NCI-H2081 (cell line): ENCODE measurements around the gene PXDN.
"Not testable (repeated sequence)": the region's sequence is repeated elsewhere in the genome, so short reads cannot be mapped to it uniquely, and the experiment has no call there.

Source experiments
- DNase-seq, 2 experiments: peaks; one replicate each; lab custom pipeline; 2025; lab: John Stamatoyannopoulos, UW

The PXDN gene

DNA sequence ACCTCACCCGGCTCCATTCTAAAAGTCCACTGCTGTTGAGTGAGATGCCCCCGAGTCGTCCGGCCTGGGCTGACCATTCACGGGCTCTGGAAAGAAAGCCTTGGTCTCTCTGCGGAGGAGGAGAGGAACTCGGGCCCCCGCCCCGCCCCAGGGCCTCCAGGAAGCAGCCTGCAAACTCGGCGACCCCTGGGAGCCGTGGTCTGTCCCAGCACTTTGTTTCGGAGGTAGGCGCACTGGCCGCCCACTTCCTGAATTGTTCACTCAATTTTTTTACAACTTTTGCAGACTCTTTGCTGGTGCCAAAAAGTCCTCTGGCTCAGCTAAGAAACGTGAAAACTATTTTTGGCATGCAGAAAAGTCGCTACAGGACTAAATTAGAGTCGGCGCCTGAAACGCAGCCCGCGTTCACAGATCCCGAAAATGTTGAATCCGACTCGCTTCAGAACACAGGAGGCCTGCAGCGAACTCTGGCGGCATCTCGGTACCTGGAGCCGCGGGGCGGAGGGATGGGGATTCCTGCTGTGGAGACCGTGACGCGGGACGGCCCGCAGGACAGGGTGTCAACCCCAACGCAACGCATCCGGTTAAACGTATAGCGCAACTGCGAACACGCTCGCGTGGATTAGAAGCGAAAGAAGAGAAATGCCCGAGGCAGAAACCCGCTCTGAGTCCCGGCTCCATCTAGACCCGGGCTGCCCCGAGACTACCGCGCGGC, 1.5 kb downstream of the PXDN start:
- DNase-seq = peak; percentile 76 to 80

DNA sequence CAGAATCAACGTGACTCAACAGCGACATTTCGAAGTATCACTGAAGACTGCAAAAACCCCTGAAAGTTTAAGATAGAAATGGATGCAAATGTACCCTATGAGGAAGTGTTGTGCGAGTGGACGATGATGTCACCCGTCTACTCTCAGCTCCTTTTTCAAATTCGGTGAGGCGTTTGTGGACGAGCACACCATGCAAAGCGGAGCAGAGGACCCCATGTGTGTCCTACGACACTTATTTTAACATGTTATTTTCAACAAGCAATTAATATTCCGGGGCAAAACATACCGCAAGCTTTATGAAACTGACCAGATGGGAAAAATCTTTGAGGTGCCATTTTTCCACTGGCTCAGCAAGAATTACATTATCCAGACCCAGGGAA, 2.0 kb downstream of the PXDN start:
- no peak for DNase-seq

DNA sequence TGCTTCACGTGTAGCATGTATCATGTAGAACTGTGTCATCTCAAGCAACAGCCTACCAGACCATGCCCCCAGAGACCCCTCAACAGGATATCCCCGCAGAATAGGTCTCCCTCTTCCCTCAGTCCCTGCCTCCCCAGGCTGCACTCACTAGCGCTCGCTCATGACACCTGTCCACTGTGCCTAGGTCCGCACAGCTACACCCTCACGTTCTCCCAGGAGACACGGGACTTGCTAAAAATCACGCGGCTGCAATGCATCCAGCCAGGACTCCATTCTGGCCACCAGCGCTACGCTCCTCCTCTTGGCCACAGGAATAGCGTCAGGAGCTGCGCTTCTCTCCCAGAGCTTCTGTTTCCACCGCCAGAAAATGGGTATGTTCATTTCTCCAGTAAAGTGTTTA, 2.5 kb downstream of the PXDN start:
- no peak for DNase-seq

DNA sequence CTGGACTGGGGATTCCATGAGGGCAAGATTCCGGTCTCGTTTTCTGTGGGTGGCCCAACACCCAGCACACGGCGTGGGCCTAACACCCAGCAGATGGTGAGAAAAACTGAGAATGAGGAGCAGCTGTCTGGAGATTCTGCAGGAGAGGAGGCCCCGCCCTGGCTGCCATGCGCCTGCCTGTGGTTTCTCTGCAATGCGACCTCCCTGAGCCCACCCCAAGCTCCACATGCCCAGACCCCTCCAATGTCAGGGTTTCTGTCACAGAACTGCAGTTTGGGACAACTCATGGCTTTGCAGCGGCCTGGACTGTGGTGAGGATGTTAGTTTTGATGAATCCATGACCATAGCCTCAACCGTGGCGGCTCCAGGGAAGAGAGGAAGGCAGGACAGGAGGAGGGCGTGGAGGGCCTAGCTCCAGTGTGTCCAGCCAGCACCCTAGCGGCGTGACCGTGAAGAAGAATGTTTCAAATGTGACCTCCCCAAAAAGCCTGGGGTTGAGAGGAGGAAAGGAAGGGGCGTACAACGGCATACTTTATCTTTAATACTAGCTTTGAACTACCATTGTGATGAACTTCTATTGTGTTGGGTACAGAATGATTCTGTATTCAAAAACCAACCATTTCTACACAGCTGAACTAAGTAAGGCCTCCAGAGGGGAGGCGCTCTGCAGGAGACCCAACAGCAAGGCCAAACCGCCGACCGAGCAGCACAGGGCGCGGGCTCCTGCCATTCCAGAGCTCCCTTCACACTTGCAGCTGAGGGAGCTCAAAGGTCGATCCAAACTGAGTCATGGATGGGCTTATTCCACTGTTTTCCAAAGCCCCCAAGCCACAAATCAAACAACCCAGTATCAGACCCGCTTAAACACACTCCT, 3.4 kb downstream of the PXDN start:
- DNase-seq = no peak

DNA sequence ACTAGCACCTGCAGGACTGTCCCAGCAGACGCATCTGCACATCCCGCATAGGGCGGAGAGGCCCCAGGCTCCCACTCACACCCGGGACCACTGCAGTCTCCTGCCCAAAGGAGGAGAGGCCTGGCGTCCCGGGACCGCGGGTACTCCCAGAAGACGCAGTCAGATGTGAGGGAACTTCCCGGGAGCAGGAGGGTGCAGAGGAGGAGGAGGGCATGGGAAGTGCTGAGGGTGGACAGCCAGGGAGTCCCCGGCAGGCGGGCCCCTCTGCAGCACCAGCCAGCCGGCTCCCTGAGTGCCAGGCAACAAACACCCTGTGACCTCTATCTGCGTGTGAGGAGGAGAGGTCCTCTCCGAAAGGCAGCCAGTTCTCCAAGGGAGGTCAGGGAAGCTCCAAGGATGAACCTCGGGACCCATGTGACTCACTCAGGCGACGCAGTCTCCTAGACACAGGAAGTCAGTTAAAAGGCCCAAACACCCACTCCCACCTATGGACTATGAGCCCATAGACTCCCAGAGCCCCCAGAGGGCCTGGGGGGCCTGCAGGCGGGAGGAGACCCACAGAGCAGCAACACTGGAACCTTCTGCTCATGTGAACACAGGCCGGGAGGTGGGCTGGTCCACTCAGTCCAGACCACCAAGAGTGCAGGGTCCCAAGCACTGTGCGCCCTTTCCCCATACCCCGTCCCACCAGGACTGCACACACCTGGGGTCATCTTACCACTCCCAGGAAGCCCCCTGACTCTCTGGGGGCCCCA, 4.2 kb downstream of the PXDN start:
- no peak for DNase-seq

- DNase-seq = no peak
These were observed 4.9 kb downstream of the PXDN start for GRCh38 chr2:1739322-1739957.

- no peak for DNase-seq
These were observed 5.5 kb downstream of the PXDN start for GRCh38 chr2:1738646-1739302.

- no peak for DNase-seq
These were observed 6.2 kb downstream of the PXDN start for GRCh38 chr2:1738163-1738562.

GRCh38 chr2:1736997-1737480, 7.3 kb downstream of the PXDN start:
- no peak for DNase-seq

- no peak for DNase-seq
These were observed 8.3 kb downstream of the PXDN start for GRCh38 chr2:1736045-1736444.

- DNase-seq = not testable (repeated sequence)
These were observed 11.0 kb downstream of the PXDN start for GRCh38 chr2:1733298-1733697.

- no peak for DNase-seq
These were observed 12.1 kb downstream of the PXDN start for GRCh38 chr2:1731963-1732768.

DNA sequence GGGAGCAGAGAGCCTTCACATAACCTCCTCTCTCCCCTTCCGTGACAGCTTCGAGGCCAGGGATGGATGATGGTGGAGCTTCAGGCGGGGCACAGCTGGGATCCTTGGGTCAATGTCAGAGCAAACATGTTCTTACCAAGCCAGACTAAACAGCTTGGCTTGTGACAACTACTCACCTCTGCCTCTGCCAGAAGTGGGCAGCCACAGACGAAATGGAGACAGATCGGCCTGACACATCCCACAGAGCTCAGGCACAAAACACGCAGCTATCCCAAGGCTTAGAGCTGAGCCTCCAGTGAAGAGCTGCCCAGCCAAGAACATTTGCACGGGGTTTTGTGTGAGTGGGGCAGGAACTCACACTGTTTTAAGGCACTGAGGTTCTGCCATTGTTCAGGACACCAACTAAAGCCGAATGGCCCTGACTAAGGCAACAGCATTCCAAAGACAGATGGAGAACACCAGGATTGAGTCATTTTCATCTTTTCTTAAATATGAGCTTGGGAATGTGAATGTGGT, 12.8 kb downstream of the PXDN start:
- no peak for DNase-seq

DNA sequence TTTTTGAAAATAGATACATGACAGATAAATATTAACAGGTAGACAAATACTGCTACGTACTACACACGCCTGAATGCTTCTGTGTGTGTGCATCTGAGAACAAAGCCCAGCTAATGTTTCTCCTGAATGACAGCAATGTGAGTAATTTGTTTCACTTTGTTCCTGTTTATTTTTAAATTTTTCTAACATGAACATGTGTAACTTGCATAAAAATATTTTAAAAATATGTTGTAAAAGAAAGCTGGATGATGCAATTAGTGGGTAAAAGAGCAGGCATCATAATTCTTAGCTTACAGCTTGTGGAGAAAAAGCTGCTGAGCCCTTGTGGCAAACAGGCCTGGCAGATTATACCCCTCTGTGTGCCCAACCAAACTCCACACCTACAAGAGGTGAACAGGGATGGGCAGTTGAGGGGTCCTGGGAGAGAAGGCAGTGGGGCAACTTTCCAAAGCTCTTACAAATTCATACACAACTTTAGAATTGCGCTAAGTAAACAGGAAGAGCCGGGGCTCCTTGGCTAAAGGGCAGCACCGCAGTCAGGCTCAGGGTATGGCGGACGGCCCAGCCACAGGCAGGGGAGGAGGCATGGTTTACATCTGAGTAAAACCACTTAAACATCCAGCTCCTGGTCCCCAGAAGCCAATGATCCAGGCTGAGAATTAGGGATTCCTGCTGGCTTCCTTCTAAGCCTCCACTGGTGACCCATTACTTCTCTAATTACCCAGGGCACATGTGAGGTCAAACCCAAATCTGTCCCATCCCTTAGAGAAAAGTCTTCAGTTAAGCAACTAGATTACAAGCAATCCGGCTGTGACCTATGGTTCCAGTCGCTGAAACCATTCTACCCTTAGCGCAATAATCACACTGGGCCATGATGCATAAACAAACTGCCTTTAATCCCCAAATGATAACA, 14.0 kb downstream of the PXDN start:
- peak in 1 of 2 experiments; percentile 43 for DNase-seq

GRCh38 chr2:1729242-1729641, 15.1 kb downstream of the PXDN start:
- no peak for DNase-seq

GRCh38 chr2:1728821-1729220, 15.5 kb downstream of the PXDN start:
- DNase-seq = peak in 1 of 2 experiments; percentile 44

GRCh38 chr2:1727796-1728474, 16.4 kb downstream of the PXDN start:
- no peak for DNase-seq

GRCh38 chr2:1727101-1727771, 17.1 kb downstream of the PXDN start:
- no peak for DNase-seq
